Spleen (tissue), 3 donors: ENCODE data around the gene PTPRT.

Experiments used
- POLR2A ChIP-seq, 3 donors: fragments of 450-650 bp; IDR thresholded peaks; one replicate each; pipeline ENCODE4 v1.5.1; 2017; ENCODE audit warnings: antibody characterized with exemption in 3 of 3, mild to moderate bottlenecking in 1 of 3
- POLR2AphosphoS5 ChIP-seq, 3 donors: sonication (generic); formaldehyde crosslinking; IDR thresholded peaks; one replicate each; pipeline ENCODE4 v1.5.1; 2017; ENCODE audit warnings: antibody characterized with exemption in 3 of 3

- TF ChIP-seq POLR2AphosphoS5 (IDR thresholded peaks at IDR 0.05) = no peak
- TF ChIP-seq POLR2A (IDR thresholded peaks at IDR 0.05) = no peak
Measured at GRCh38 chr20:42650191-42650746, 539.4 kb downstream of the PTPRT start.
